ENCODE data around the gene SELP. TPM values are rescaled to one million over a fixed set of nuclear protein-coding genes. Genes with fewer than 3 reads are reported as not detected.

The SELP gene
- total and polyA plus RNA-seq, 9 of the 15 experiments (the other 6 are each of a cell fraction or from before 2014, with no cell fraction given), result not detected

DNA sequence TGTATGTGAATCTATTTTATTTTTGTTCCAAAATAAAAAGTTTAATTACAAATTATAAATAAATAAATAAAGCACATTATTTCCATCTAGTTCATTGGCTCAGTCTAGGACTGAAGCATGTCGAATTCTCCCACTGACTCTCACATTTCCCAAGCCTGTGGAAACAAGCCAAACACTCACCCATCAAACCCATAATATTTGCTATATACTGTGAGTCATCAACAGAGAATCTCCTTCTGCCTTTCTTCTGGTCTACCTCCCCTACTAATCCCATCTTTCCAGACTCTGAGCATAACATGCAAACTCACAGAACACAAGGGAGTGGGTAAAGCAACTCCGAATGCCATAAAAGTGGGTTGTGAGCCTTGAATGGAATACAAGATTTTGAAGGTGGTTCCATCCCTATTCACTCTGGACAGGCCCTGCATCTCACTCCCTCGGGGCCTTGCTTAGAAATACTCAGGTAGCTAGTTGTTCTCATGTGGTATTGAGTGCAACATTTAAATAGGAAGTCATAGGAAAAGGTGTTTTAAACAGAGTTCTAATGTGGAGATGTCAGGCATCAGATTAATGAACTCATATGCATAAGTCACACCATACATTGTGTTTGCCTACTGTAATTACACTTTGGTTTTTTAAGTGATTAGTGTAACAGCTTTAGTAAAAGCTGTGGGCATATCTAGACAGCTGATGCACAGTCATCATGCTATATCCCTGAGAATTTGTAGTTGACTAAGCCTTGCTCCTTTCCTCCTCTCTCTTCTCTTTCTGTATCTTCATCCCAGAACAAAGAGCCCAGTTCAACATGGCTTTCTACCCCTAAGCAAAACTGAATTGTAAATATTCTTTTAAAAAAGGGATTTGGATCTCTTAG, 90.7 kb downstream of the SELP start:
- H3K4me2 ChIP-seq (ENCODE audit: insufficient read depth, low read length), result no peak overlapping the region
- no peak overlapping the region for H3K27ac ChIP-seq (ENCODE audit: extremely low read depth, low read depth, low read length)
- WGBS (ENCODE audit: insufficient coverage, low coverage, missing lambda C conversion rate), result 0% methylated on average over 3 of the region's 3 CpGs
- peaks cover 0 to 2% of the 10 kb centered on the region in 2 experiments; a peak in 1 of 5 replicates for H3K27me3 ChIP-seq (ENCODE audit: control insufficient read depth in 2 of 2, insufficient read depth in 2 of 2, low read length in 2 of 2)
- no peak overlapping the region for H3K4me3 ChIP-seq
- H3K79me2 ChIP-seq (ENCODE audit: control insufficient read depth, insufficient read depth, low read length), result no peaks in the 10 kb centered on the region; the same call in 2 of the 3 replicates
- no TSS peak for BruUV-seq (replicated peaks)
- H4K20me1 ChIP-seq (replicated peaks; ENCODE audit: control insufficient read depth, insufficient read depth, low read length), result no peaks in the 10 kb centered on the region
- FAIRE-seq, result no peak
- no peak overlapping the region for H2AFZ ChIP-seq (ENCODE audit: low read depth, low read length)
- TF ChIP-seq PRPF4 (IDR thresholded peaks at IDR 0.05; ENCODE audit: insufficient read depth, low read depth, low read length, poor library complexity, severe bottlenecking) (no peak), SMARCA5 (IDR thresholded peaks at IDR 0.05) (no peak), RAD21 (CRISPR knock-in tag; conservative IDR thresholded peaks at IDR 0.05 in 1 of 2, IDR thresholded peaks at IDR 0.05 in 1 of 2) (no peak), HDAC8 (tag; IDR thresholded peaks at IDR 0.05) (no peak), ETV6 (IDR thresholded peaks at IDR 0.05; ENCODE audit: borderline replicate concordance in 1 of 2, low read depth in 2 of 2, low read length in 1 of 2) (no peak), ETV6 (CRISPR knock-in tag; IDR thresholded peaks at IDR 0.05; ENCODE audit: borderline replicate concordance) (no peak), ZNF830 (CRISPR knock-in tag; IDR thresholded peaks at IDR 0.05) (no peak), ZNF384 (IDR thresholded peaks at IDR 0.05; ENCODE audit: low read depth, low read length) (no peak), COPS2 (conservative IDR thresholded peaks at IDR 0.05) (no peak), CCNT2 (IDR thresholded peaks at IDR 0.05; ENCODE audit: borderline replicate concordance, extremely low read depth, insufficient read length, low read depth, low read length) (no peak)
- TF ChIP-seq, protein P1, sequence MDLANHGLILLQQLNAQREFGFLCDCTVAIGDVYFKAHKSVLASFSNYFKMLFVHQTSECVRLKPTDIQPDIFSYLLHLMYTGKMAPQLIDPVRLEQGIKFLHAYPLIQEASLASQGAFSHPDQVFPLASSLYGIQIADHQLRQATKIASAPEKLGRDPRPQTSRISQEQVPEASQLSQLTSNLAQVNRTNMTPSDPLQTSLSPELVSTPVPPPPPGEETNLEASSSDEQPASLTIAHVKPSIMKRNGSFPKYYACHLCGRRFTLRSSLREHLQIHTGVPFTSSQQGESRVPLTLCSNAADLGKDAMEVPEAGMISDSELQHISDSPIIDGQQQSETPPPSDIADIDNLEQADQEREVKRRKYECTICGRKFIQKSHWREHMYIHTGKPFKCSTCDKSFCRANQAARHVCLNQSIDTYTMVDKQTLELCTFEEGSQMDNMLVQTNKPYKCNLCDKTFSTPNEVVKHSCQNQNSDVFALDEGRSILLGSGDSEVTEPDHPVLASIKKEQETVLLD (IDR thresholded peaks at IDR 0.05), result no peak
- POLR2A ChIA-PET, result interaction anchor here (0.6 kb wide), 1 partner anchor 1399 kb away, joined by 3 read pairs; no protein-coding TSS in a partner anchor
- DNase-seq (ENCODE audit: extremely low read depth in 1 of 4, low spot score in 3 of 4), result no peak
- H3K9ac ChIP-seq (ENCODE audit: insufficient read depth in 1 of 2, low read depth in 2 of 2, low read length in 2 of 2), result no peak overlapping the region
- no peak for ATAC-seq
- no peaks in the 10 kb centered on the region; a peak in 1 of 5 replicates for H3K4me1 ChIP-seq (replicated peaks in 1 of 2; ENCODE audit: control insufficient read depth in 2 of 2, insufficient read depth in 2 of 2, low read length in 2 of 2)
- H3K9me3 ChIP-seq (replicated peaks; ENCODE audit: control insufficient read depth, insufficient read depth, low read depth, low read length), result no peaks in the 10 kb centered on the region
- CTCF ChIA-PET (ENCODE audit: low intra/inter-chr PET ratio), result no interaction called here
- H3K36me3 ChIP-seq (ENCODE audit: control insufficient read depth, insufficient read depth, low read length), result no peaks in the 10 kb centered on the region
- in situ Hi-C loops (cut with MboI) (no loop called here), intact Hi-C loops (cut with micrococcal nuclease) (no loop called here)
- no peaks in the 10 kb centered on the region for H3K9me1 ChIP-seq (ENCODE audit: control insufficient read depth, insufficient read depth, low read length)

Other genes starting within 250 kb of the SELP start
- gene CCDC181, start 202.7 kb downstream of the SELP start, total RNA-seq (2014; rRNA removed), result 0.14 TPM in 1 of 2 replicates, not detected in the other
- gene CCDC181, start 202.7 kb downstream of the SELP start, total RNA-seq (2014; rRNA removed; fragmentation: Illumina TruSeq; extraction: Trizol), result 0.10 TPM in 1 of 2 replicates, not detected in the other
- gene CCDC181, start 202.7 kb downstream of the SELP start, total RNA-seq (2015; rRNA removed; fragmentation: Illumina TruSeq; extraction: Trizol), result not detected in 2 replicates
- not detected in 2 replicates for gene CCDC181, start 202.7 kb downstream of the SELP start, total RNA-seq (2021)
- gene CCDC181, start 202.7 kb downstream of the SELP start, polyA plus RNA-seq (2011; rRNA removed), result not detected in 2 replicates
- gene CCDC181, start 202.7 kb downstream of the SELP start, polyA plus RNA-seq (2014; fragmentation: Illumina TruSeq; extraction: Trizol), result not detected in 2 replicates
- under 1 TPM in 1 of 2 experiments, not detected in 1; 0.04 TPM for gene CCDC181, start 202.7 kb downstream of the SELP start, polyA plus RNA-seq (2014; fragmentation: Nextera tagmentation; extraction: Ambion mirVana)
- not detected in 2 replicates for gene CCDC181, start 202.7 kb downstream of the SELP start, polyA plus RNA-seq (2014; rRNA removed)
- gene SLC19A2, start 144.2 kb downstream of the SELP start, total RNA-seq (2014; rRNA removed), result 14.4 and 18.4 TPM in 2 replicates
- 28.9 and 30.9 TPM in 2 replicates for gene SLC19A2, start 144.2 kb downstream of the SELP start, total RNA-seq (2014; rRNA removed; fragmentation: Illumina TruSeq; extraction: Trizol)
- 17.9 and 19.5 TPM in 2 replicates for gene SLC19A2, start 144.2 kb downstream of the SELP start, total RNA-seq (2015; rRNA removed; fragmentation: Illumina TruSeq; extraction: Trizol)
- 18.0 TPM in 2 replicates for gene SLC19A2, start 144.2 kb downstream of the SELP start, total RNA-seq (2021)
- gene SLC19A2, start 144.2 kb downstream of the SELP start, polyA plus RNA-seq (2011; rRNA removed), result 37.9 and 42.8 TPM in 2 replicates
- 17.6 and 20.0 TPM in 2 replicates for gene SLC19A2, start 144.2 kb downstream of the SELP start, polyA plus RNA-seq (2014; fragmentation: Illumina TruSeq; extraction: Trizol)
- gene SLC19A2, start 144.2 kb downstream of the SELP start, polyA plus RNA-seq (2014; fragmentation: Nextera tagmentation; extraction: Ambion mirVana), result 1 to 10 TPM; 7.4 to 8.9 TPM
- gene SLC19A2, start 144.2 kb downstream of the SELP start, polyA plus RNA-seq (2014; rRNA removed), result 19.2 and 19.4 TPM in 2 replicates
- not detected in 2 replicates for gene F5, start 43.6 kb downstream of the SELP start, total RNA-seq (2014; rRNA removed)
- not detected in 2 replicates for gene F5, start 43.6 kb downstream of the SELP start, total RNA-seq (2014; rRNA removed; fragmentation: Illumina TruSeq; extraction: Trizol)
- not detected in 2 replicates for gene F5, start 43.6 kb downstream of the SELP start, total RNA-seq (2015; rRNA removed; fragmentation: Illumina TruSeq; extraction: Trizol)
- 0.07 and 0.13 TPM in 2 replicates for gene F5, start 43.6 kb downstream of the SELP start, total RNA-seq (2021)
- not detected in 2 replicates for gene F5, start 43.6 kb downstream of the SELP start, polyA plus RNA-seq (2011; rRNA removed)
- not detected in 2 replicates for gene F5, start 43.6 kb downstream of the SELP start, polyA plus RNA-seq (2014; fragmentation: Illumina TruSeq; extraction: Trizol)
- gene F5, start 43.6 kb downstream of the SELP start, polyA plus RNA-seq (2014; fragmentation: Nextera tagmentation; extraction: Ambion mirVana), result not detected
- 0.03 TPM in 1 of 2 replicates, not detected in the other for gene F5, start 43.6 kb downstream of the SELP start, polyA plus RNA-seq (2014; rRNA removed)
- not detected in 2 replicates for gene SELL, start 81.5 kb upstream of the SELP start, total RNA-seq (2014; rRNA removed)
- gene SELL, start 81.5 kb upstream of the SELP start, total RNA-seq (2014; rRNA removed; fragmentation: Illumina TruSeq; extraction: Trizol), result not detected in 2 replicates
- gene SELL, start 81.5 kb upstream of the SELP start, total RNA-seq (2015; rRNA removed; fragmentation: Illumina TruSeq; extraction: Trizol), result not detected in 2 replicates
- 0.51 and 1.1 TPM in 2 replicates for gene SELL, start 81.5 kb upstream of the SELP start, total RNA-seq (2021)
- gene SELL, start 81.5 kb upstream of the SELP start, polyA plus RNA-seq (2011; rRNA removed), result not detected in 2 replicates
- gene SELL, start 81.5 kb upstream of the SELP start, polyA plus RNA-seq (2014; fragmentation: Illumina TruSeq; extraction: Trizol), result not detected in 2 replicates
- not detected for gene SELL, start 81.5 kb upstream of the SELP start, polyA plus RNA-seq (2014; fragmentation: Nextera tagmentation; extraction: Ambion mirVana)
- not detected in 2 replicates for gene SELL, start 81.5 kb upstream of the SELP start, polyA plus RNA-seq (2014; rRNA removed)
- not detected in 2 replicates for gene SELE, start 104.0 kb upstream of the SELP start, total RNA-seq (2014; rRNA removed)
- gene SELE, start 104.0 kb upstream of the SELP start, total RNA-seq (2014; rRNA removed; fragmentation: Illumina TruSeq; extraction: Trizol), result not detected in 2 replicates
- gene SELE, start 104.0 kb upstream of the SELP start, total RNA-seq (2015; rRNA removed; fragmentation: Illumina TruSeq; extraction: Trizol), result not detected in 2 replicates
- not detected in 2 replicates for gene SELE, start 104.0 kb upstream of the SELP start, total RNA-seq (2021)
- gene SELE, start 104.0 kb upstream of the SELP start, polyA plus RNA-seq (2011; rRNA removed), result not detected in 2 replicates
- not detected in 2 replicates for gene SELE, start 104.0 kb upstream of the SELP start, polyA plus RNA-seq (2014; fragmentation: Illumina TruSeq; extraction: Trizol)
- gene SELE, start 104.0 kb upstream of the SELP start, polyA plus RNA-seq (2014; fragmentation: Nextera tagmentation; extraction: Ambion mirVana), result under 1 TPM in 1 of 2 experiments, not detected in 1; 0.08 TPM
- not detected in 2 replicates for gene SELE, start 104.0 kb upstream of the SELP start, polyA plus RNA-seq (2014; rRNA removed)
- gene METTL18, start 164.8 kb upstream of the SELP start, total RNA-seq (2014; rRNA removed), result 9.5 TPM in 2 replicates
- 20.8 and 23.5 TPM in 2 replicates for gene METTL18, start 164.8 kb upstream of the SELP start, total RNA-seq (2014; rRNA removed; fragmentation: Illumina TruSeq; extraction: Trizol)
- 12.9 and 14.7 TPM in 2 replicates for gene METTL18, start 164.8 kb upstream of the SELP start, total RNA-seq (2015; rRNA removed; fragmentation: Illumina TruSeq; extraction: Trizol)
- gene METTL18, start 164.8 kb upstream of the SELP start, total RNA-seq (2021), result 9.9 and 11.7 TPM in 2 replicates
- 10.7 and 16.5 TPM in 2 replicates for gene METTL18, start 164.8 kb upstream of the SELP start, polyA plus RNA-seq (2011; rRNA removed)
- gene METTL18, start 164.8 kb upstream of the SELP start, polyA plus RNA-seq (2014; fragmentation: Illumina TruSeq; extraction: Trizol), result 10.6 and 13.4 TPM in 2 replicates
- gene METTL18, start 164.8 kb upstream of the SELP start, polyA plus RNA-seq (2014; fragmentation: Nextera tagmentation; extraction: Ambion mirVana), result 10 to 100 TPM; 36.4 to 40.2 TPM
- 12.7 and 12.8 TPM in 2 replicates for gene METTL18, start 164.8 kb upstream of the SELP start, polyA plus RNA-seq (2014; rRNA removed)

Data from K562 (cell line).